Peyer's patch (tissue), 4 donors: ENCODE data around the gene ZNF407.

ENCODE experiments used
- POLR2A ChIP-seq, 2 donors: fragments of 450-650 bp; IDR thresholded peaks; one replicate each; pipeline ENCODE4 v1.5.1; 2017; ENCODE audit warnings: antibody characterized with exemption in 2 of 2, mild to moderate bottlenecking in 2 of 2, moderate library complexity in 2 of 2
- TF ChIP-seq, protein P1 (sequence below), 6 experiments: fragments of 450-650 bp in 4 of 6; fragments of 200-600 bp in 2 of 6; sonication (generic) in 1 of 6; IDR thresholded peaks; one replicate each; pipeline ENCODE4 v1.5.1; 2017 to 2019; ENCODE audit warnings: antibody characterized with exemption in 6 of 6, mild to moderate bottlenecking in 3 of 6, moderate library complexity in 1 of 6

GRCh38 chr18:74638210-74638609 is 40.5 kb downstream of the ZNF407 start:
- TF ChIP-seq, protein P1, sequence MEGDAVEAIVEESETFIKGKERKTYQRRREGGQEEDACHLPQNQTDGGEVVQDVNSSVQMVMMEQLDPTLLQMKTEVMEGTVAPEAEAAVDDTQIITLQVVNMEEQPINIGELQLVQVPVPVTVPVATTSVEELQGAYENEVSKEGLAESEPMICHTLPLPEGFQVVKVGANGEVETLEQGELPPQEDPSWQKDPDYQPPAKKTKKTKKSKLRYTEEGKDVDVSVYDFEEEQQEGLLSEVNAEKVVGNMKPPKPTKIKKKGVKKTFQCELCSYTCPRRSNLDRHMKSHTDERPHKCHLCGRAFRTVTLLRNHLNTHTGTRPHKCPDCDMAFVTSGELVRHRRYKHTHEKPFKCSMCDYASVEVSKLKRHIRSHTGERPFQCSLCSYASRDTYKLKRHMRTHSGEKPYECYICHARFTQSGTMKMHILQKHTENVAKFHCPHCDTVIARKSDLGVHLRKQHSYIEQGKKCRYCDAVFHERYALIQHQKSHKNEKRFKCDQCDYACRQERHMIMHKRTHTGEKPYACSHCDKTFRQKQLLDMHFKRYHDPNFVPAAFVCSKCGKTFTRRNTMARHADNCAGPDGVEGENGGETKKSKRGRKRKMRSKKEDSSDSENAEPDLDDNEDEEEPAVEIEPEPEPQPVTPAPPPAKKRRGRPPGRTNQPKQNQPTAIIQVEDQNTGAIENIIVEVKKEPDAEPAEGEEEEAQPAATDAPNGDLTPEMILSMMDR (IDR thresholded peaks at IDR 0.05): no peak
- no peak for TF ChIP-seq POLR2A (IDR thresholded peaks at IDR 0.05)
